Stimulated activated CD4-positive, alpha-beta T cell treated with anti-CD3 and anti-CD28 coated beads, Interleukin-2, amount 100 ng/mL, for 24 hours (primary cell): ENCODE data around the gene STRIT1.

Experiments used
- DNase-seq, 2 donors: peaks; one replicate each; pipeline ENCODE4 v3.0.0-alpha.2; 2020

Gene STRIT1

DNA sequence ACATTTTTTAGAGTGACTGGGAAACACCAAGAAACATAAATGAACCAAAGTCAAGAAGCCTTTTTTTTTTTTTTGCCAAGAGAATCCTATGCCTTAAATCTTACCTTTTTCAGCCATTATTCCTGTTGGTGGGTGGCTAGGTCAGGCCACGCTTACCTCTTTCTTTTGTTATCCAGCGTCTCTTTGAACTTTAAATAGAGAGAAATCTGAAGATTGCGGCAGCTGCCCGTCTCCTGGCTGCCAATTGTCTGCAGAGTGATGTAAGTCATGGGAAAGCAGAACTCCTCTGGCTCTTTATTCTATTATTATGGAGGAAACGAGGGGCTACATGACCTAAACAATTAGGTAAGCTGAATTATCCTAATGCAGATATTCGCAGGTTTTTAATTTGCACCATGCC lies at the start of gene STRIT1:
TSS of gene STRIT1 (minus strand) at position 168 of the 400 bp plus-strand sequence.
- DNase-seq = no peak

DNA sequence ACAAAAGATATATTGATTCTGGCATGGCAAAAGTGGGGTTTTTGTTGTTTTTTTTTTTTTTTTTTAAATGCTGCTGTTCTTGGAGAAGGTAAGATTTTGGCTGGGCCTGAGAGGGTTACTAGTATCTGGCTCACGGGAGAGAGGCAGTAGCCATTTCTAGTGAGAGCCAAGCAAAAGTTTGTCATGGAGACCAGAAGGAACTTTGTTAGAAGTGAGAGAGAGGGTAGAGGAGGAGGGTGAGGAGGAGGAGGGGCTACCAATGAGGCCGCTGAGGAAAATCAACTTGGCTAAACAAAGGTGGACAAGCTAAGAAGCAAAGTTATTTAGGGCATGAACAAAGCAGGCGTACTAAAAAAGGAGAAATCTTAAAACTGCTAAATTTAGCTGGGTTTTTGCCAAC lies 48.9 kb upstream of the STRIT1 start:
- no peak for DNase-seq

DNA sequence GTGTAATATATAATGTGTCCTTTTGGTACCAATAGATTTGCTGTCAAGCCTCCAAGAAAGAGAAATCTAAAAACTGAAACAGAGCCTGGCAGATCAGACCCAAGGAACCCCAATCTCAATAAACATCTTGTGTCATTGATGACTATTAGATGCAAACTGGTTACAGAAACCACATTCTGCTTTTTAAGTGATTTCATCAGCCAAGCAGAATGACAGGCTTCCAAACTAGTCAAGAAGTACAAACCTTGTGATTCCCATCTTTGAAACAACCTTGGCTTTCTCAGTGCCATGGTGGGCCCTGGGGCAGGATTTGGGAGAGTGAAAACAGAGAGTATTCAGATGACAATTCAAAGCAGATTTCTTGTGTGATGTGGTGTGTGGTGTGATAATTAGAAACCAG lies 45.6 kb upstream of the STRIT1 start:
- no peak for DNase-seq

DNA sequence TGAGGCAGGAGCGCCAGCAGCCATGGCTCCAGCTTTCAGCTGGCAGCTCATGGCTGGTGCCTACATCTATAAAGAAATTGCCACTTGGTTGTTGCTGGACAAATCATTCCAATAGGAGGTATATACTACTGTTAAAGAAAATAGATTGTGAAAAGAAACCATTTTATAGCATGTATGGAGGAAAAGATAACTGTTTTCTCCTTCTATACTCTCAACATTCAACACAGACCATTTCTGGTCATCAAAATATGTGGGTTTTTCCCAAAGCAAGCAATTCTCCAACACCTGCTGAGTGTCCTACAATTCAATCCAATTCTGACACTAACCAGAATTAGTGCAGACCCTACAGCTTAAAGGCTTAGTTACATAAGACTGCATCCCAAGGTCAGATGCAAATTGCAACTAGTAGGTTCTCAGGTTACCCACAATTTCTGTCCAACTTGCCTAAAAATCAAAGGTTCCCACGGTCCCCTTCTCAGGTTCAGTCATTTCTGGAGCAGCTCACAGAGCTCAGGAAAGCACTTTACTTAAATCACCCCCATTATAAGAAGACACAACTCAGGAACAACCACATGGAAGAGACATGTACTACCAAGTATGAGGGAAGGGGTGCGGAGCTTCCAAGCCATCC lies 42.4 kb upstream of the STRIT1 start:
- no peak for DNase-seq

DNA sequence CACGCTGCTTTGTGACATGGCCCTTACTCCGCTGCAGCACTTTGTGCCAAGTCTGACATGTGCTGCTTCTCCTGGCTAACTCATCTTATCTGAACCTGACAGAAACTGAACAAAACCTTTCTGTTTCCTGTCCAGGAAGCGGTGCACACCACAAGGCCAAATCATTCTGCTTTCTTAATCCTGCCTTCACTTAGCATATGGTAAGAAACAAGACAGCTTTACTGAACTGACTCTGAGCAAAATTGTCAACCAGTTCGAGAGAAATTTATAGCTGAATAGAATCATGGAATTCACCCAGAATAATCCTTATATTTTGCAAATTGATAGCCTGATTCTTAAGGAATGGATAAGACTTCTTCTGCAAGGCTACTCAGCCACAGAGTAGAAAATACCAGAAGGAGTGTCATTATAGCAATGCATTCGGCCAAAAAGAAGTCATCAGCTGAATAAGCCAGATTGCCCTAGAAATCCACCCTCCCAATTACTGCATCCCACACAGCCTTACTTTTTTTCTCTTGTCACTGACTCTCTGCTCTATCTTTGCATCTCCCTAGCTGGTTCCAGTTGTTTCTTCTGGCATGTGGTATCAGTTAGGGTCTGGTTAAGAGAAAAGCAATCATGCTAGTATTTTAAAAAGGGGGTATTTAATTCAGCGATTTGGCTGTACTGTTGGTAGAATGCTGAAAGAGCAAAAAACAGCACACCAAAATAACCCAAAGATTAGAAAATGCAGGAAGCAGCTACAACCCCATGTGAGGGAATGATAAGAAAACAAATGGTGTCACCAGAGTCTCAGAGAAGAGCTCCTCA lies 41.6 kb upstream of the STRIT1 start:
- no peak for DNase-seq

DNA sequence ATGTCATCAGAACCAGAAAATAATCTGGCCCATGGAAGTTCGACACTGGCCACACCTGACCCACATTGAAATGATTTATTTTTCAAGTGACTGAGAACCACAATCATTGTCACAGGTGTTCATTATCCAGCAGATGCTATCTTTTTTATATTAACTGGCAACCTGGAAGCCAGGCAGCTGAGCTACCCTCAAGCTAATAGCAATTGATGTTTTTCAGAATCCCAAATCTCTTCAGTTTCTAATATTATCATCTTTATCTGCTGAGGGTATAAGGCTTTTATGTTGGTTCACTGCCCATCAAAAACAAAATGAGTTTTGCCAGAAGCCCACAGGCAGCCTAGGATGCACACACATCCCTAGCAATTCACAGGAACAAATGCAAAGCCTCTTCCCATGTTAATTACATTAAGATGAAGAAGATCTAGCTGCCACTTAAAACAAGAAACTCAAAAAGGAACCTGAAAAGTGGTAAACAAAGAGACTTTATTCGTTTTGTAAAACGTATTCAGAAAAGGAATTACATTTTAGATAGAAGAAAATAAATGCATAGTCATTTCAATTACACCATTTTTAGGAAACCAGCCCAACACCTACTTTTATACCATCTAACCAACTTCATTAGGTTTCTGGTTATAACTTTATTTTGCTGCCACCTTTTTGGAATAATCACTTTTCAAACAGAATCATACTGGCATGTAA lies 40.9 kb upstream of the STRIT1 start:
- no peak for DNase-seq

DNA sequence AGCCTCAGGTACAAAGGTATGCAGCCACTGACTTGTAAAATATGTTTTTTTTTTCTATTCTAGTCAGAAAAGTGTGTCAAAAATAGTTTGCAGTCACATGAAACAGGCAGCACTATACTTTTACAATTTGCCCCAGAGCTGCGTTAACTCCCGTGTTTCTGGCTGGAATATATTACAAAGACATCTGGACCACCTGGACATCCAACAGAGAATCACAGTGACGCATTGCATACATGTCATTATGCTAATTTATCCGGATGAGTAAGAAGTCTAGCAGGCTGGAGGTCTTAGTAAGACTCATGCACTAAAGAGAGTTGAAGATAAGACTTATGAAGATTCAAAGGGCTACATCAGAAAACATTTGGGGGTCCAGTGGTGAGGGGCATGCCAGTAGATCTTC lies 39.2 kb upstream of the STRIT1 start:
- no peak for DNase-seq

DNA sequence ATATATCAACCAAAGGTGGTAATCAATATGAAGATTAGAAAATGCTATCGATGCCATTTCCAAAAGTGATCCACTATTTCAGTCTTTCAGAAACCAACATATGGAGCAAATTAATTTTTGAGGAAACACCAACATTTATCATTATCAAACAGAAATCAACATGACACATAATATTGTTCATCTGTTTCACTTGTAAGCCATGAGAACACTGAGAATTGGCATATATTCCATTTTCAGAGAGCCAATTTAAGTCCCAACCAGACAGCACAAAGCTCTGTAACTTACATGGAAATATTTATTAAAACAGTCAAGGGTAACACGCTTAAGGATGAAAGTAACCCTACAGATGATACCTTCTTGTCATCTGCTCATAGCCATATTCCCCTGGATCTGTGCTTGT lies 37.6 kb upstream of the STRIT1 start:
- DNase-seq = no peak

DNA sequence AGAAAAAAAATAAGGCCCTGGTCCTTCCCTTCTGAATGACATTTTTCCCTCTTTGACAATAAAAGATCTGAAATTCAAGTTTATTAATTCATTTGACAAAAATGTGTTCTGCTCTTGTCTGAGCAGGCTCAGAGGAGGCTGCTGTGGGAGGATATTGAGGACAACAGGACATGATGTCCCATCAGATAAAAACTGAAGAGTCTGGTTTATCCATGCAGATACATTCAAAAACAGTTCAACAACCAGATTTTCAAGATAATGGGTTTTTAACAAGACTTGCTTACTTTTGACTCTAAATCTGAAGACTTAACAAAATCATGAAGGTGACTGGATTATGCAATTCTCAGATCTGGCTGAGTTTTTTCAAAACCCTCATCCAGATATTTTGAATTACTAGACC lies 36.9 kb upstream of the STRIT1 start:
- no peak for DNase-seq

DNA sequence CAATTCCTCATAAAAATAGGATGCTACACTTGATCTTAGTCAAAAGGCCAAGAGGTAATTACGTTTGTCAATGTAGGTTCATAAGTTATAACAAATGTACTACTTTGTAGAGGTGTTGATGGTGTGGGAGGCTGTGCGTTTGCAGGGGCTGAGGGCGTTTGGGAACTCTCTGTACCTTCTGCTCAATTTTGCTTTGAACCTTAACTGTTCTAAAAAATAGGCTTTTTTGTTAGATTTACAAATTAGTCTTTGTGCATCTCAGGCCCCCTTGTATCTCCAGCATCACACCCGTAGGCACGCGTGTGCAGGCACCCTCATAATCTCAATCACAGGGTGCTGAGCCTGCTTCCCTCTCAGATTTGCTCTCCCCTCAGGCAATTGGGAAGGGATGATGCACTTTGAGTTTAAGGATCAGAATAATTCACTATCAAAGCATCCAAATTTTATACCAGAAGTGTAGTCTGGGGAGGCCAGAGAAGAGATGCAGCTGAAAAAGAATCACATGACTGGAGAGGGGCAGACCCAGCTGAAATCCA lies 36.1 kb upstream of the STRIT1 start:
- DNase-seq = no peak

DNA sequence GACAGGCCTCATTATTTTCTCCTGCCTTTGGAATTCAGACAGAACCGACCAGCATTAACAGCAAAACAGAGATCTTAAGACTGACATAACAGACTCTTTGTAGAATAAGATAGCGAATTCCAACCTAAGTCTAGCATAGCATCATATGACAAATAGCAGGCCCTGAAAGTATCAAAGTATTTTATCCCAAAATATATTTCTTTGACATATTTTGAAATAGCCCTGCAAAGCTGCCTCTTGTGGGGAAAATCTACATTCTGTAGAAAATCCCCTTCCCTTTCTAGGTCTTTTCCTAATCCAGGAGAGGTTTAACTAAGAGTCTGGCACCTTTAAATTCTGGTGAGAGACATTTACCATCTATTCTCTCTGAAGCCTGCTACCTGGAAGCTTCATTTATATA lies 34.4 kb upstream of the STRIT1 start:
- no peak for DNase-seq

DNA sequence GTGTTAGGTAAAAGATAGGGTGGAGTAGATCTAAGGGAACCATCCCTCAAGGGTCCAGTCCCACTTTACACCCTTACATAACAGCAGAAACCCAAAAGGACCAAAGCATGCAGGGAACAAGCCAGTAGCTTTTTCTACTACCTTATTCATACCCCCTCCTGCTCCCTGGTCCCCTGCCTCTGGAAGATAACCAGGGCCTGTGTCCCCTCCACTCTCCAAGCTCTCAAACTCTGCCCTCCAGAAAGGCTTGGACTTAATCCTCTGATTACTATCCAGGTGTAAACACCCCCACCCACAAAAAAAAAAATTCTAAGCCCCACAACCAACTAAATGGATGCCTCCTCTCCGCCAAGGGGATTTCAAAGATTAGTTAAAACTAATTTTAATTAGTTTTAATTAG lies 33.9 kb upstream of the STRIT1 start:
- no peak for DNase-seq

DNA sequence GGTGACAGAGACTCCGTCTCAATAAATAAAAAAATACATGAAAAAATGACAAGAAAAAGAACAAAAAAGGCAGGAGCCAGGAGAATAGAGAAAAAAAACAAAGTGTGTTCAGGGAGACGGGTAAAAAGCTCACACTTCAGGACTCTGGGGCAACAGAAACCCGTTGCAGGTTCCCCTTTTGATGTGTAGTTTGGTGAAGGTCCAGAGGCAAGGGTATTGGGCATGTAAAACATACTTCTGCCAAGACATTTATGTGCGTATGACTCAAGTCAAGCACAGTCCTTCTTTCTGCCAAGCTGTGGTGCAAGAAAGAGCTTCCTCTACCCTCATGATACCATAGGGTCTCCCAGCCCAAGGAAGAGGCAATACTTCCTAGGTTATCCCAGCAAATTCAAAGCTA lies 33.4 kb upstream of the STRIT1 start:
- DNase-seq = no peak

DNA sequence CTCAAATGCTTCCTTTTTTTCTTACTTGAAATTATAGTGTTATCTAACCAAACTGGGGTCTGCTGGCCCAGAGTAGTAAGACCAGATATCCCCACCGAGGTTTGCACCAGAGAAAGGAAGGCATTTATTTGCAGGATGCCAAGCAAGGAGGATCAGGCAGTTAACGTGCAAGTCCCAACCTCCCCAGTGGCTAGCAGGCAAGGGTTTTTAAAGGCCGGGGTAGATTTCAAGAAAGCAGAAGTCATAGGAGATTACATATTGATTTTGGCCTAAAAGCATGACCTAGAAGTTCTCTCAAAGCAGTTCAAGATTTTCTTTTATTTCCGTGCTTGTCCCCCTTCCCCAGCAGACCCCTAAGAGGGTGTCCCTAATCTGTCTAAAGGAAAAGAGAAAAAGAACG lies 32.8 kb upstream of the STRIT1 start:
- DNase-seq = no peak

DNA sequence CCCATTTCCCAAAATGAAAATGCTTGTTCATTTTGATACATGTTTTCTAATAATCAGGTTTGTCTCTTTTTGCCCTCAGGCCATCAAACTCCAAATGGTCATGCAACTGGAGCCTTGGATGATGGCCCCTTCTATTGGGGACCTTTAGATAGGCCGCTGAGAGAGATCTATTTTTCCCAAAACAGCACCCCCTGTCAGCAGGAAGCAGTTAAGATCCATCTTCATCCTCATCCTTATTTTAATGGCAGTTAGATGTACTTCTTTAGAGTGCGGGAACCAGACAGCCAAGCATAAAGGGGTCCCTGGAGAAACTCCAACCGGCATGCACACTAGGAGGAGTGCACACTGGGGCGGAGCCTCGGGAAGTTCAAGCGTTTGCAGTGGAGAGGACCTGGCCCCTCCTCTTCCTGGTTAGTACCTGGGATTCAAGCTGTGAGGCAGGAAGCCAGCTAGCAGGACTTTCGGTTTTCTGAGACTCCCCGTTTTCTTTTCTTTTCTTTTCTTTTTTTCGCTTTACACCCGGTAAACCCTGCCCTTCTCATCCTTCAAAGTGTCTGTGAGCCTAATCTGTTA lies 31.9 kb upstream of the STRIT1 start:
- DNase-seq = no peak

DNA sequence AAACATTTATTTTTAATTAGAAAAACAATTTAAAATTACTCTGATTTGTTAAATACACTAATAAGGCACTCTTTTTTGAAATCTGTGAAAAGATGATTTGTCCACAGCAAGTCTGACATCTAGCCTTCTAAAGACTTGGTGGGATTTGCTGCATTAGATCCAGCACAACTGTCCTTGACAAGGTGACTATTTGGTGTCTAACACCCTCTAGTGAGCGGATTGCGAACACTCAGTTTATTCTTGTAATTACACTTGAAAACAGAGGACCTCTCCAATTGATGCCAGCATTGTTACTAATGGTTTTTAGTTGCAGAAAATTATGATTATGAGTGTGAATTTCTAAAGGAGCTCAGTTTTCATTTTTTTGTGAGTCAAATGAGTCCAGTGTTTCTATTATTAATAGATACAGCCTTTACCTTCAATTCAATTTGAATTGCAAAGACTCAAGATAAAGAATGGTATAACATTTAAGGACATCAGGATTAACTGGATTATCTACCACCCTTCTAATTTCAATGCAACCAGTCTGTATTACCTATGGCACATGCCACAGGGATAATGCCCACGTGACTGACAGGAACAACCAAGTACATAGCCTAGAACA lies 29.7 kb upstream of the STRIT1 start:
- DNase-seq = no peak

DNA sequence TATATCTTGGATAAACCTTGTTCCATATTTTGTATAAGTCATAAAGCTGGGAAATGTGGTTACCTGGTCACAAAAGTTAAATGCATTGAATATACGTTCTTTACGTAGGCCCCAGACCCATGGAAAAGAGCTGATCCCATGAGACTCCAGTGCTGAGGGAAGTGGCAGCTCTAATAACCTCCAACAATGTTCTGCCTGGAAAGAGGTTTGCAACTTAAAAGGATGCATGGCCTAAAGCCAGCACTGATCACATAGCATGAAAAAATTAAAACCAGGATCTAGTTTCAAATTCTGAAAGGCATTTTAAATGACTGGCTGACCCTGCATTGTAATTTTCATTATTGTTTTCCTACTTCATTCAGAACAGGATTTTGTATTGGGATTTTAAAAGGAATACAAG lies 27.9 kb upstream of the STRIT1 start:
- DNase-seq = no peak

DNA sequence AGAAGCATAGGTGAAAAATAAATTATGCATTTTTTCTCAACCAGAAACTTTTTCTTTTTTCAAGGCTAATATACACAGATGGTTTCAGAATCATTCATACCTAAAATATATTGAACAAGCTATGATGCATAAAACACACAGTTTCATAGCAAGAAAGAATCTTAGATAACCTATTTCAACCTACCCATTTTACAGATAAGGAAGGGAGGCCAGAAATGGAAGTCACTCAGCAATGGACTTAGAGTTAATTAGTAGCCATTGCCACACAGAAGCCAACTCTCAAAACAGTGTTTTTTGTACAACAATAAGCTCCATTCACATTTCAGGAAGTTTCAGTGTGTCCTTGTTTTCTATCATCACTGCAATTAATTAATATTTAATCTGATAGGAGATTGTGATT lies 27.5 kb upstream of the STRIT1 start:
- no peak for DNase-seq

DNA sequence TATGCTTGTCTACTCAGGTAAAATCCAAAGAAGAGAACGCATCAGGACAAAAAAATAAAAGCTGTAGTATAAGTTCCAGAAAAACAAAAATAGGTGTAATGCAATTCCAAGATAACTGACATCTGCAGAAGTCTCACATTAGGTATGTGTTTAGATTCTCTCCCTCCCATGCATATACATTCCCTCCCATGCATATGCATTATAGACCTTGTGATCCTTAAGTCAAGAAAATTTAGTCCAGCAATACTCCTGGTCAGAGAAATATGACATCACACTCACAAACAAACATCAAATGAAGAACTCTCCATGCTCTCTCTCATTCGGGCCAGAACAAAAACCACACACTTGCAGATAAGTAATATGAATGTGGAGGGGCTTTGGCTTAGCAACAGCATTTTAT lies 25.3 kb upstream of the STRIT1 start:
- no peak for DNase-seq

DNA sequence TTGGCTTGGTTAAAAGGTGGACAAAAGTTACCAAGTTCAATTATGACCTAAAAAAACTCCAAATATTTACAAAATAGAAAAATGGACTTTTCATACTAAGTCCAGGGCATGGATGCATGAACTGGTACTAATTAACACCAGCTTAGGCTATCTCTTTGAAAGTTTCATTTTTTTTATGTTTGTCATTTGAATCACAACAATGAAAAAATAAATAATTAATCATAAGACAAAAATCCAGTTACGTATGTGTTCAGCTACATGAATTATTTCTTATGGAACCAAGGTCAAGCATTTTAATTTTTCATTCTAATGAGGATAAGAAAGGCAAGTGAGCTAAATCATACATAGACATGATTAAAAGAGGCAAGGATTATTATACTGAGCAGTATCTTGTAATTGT lies 23.7 kb upstream of the STRIT1 start:
- no peak for DNase-seq

DNA sequence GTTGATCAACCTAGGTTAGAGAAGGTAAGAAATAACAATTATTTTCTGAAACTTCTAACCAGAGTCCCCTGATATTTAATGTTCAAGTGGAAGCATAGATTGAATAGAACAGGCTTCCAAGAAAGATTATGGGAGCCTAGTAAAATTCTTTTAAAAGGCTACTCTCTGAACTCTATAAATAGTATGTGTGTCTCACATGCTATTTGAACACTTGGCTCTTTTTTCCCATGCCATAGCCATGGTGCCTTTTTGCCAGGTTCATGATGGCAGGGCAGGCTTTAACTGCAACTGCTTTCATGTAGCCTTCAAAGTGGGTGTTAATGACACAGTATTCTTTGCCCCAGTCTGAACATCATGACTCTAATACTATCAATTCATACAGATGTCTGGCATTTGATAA lies 22.9 kb upstream of the STRIT1 start:
- no peak for DNase-seq

DNA sequence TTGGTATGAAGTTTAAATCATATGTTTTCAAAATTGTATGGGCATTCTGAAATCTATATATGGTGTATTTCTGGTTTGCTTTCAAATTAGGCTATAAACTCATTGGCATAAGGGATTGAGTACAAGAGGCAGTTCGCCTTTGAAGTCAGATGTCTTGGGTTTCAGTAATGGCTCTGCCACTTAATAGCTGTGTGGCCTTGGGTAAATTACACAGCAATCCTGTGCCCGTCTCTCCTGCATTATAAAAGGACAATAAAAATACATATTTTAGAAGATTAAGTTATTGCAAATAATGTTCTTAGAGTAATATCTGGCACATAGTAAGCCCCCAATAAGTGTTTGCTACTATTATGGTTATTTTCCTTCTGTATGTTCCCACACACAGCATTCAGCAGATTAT lies 20.4 kb upstream of the STRIT1 start:
- DNase-seq = no peak

DNA sequence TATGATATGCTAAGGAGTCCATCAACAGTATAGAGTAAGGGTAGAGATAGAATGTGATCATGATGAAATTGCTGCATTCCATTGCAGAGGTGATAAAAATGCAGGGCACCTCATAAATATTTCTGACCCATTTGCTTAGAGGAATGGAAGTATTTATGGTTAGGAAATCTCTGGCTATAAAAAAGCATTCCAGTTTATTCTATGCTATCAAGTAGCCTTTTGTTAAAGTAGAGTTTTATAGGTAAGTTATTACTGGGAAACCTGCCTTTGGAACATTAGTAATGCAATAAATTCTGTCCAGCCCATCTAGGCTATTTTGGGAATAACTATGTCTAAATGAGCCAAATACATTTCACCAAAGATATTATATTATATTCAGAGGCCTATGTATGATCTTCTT lies 19.8 kb upstream of the STRIT1 start:
- DNase-seq = no peak
